K562 treated with DMSO at 1 percent for 24 hours (cell line): ENCODE results near the gene VGLL2. TPM values are rescaled to one million over a fixed set of nuclear protein-coding genes. Genes with fewer than 3 reads are reported as not detected.

Experiments
- total RNA-seq: library from RNA; unstranded; fragments of 300-600 nt; gene quantifications from 2 replicates; pipeline ENCODE4 v1.2.3, GENCODE V29; 2022; ENCODE audit warnings: low read depth; ENCODE audit not compliant: insufficient read depth

Gene VGLL2, protein sequence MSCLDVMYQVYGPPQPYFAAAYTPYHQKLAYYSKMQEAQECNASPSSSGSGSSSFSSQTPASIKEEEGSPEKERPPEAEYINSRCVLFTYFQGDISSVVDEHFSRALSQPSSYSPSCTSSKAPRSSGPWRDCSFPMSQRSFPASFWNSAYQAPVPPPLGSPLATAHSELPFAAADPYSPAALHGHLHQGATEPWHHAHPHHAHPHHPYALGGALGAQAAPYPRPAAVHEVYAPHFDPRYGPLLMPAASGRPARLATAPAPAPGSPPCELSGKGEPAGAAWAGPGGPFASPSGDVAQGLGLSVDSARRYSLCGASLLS
- total RNA-seq = not detected in 2 replicates

GRCh38 chr6:117265410-117266256 lies at the start of gene VGLL2:
VGLL2 (plus strand) TSS chr6:117265558; CDS start chr6:117265764, 206 bp downstream.

Other genes starting within 250 kb of the VGLL2 start
- not detected in 2 replicates for gene ROS1, start 160.4 kb downstream of the VGLL2 start, total RNA-seq
- gene DCBLD1, start 217.1 kb downstream of the VGLL2 start, total RNA-seq = 9.0 and 9.7 TPM in 2 replicates